K562 (cell line): ENCODE data around the gene HAUS3. TPM values are rescaled to one million over a fixed set of nuclear protein-coding genes. Genes with fewer than 3 reads are reported as not detected.

Experiments
- CAMTA2 ChIP-seq: fragments of 250-450 bp; sonication (Bioruptor Pico); conservative IDR thresholded peaks from 2 replicates; pipeline ENCODE4 v1.5.1; 2022
- CBX5 ChIP-seq: IDR thresholded peaks from 2 replicates; pipeline ENCODE4 v1.6.1; 2014; ENCODE audit warnings: low read depth, borderline replicate concordance
- CREBBP ChIP-seq: IDR thresholded peaks from one replicate; pipeline ENCODE4 v1.6.1; 2012; ENCODE audit warnings: low read depth, mild to moderate bottlenecking, control low read depth, inconsistent platforms, low read length
- GTF2F1 ChIP-seq: IDR thresholded peaks from 2 replicates; pipeline ENCODE4 v1.6.1; 2011; ENCODE audit warnings: low read depth, low read length, improper control_type of control experiment
- MAFK ChIP-seq: IDR thresholded peaks from 2 replicates; pipeline ENCODE4 v1.6.1; 2011; ENCODE audit warnings: low read length, improper control_type of control experiment
- MYBL2 ChIP-seq, 2 experiments: fragments of 450-650 bp in 1 of 2; sonication (generic) in 1 of 2; formaldehyde crosslinking in 1 of 2; IDR thresholded peaks; 2 replicates each; pipeline versions ENCODE4 v1.6.1 to v1.8.1; 2017 to 2022; ENCODE audit warnings: borderline replicate concordance in 1 of 2, inconsistent platforms in 1 of 2, low read depth in 1 of 2, mild to moderate bottlenecking in 1 of 2, missing genetic modification reagents in 1 of 2, moderate library complexity in 1 of 2
- PML ChIP-seq: IDR thresholded peaks from 2 replicates; pipeline ENCODE4 v1.6.1; 2012; ENCODE audit warnings: low read length, inconsistent platforms
- POU5F1 ChIP-seq: fragments of 150-350 bp; IDR thresholded peaks from 2 replicates; pipeline ENCODE4 v1.6.1; 2014; ENCODE audit warnings: borderline replicate concordance, low read length, low read depth, mild to moderate bottlenecking; ENCODE audit not compliant: partially characterized antibody
- SNAPC5 ChIP-seq: fragments of 250-450 bp; sonication (Bioruptor Pico); IDR thresholded peaks from 2 replicates; pipeline ENCODE4 v1.8.0; 2021; ENCODE audit warnings: moderate library complexity, mild to moderate bottlenecking, inconsistent platforms
- TBP ChIP-seq: optimal IDR thresholded peaks from 2 replicates; pipeline ENCODE3; 2011; ENCODE audit warnings: low read depth, low read length, improper control_type of control experiment
- ZFX ChIP-seq: sonication (generic); formaldehyde crosslinking; IDR thresholded peaks from 2 replicates; pipeline ENCODE4 v1.8.0; 2022; ENCODE audit warnings: mild to moderate bottlenecking, missing genetic modification reagents, moderate library complexity
- ZHX1 ChIP-seq: fragments of 150-350 bp; conservative IDR thresholded peaks from 2 replicates; pipeline ENCODE4 v1.6.1; 2014; ENCODE audit warnings: low read length
- ZNF57 ChIP-seq: fragments of 450-650 bp; formaldehyde crosslinking; IDR thresholded peaks from 2 replicates; pipeline ENCODE4 v1.4.0; 2020; ENCODE audit warnings: mild to moderate bottlenecking, moderate library complexity
- ZNF583 ChIP-seq: fragments of 250-450 bp; sonication (Bioruptor Pico); IDR thresholded peaks from 2 replicates; pipeline ENCODE4 v1.4.0; 2020
- ZNF589 ChIP-seq: fragments of 200-800 bp; sonication (Bioruptor generic); IDR thresholded peaks from 2 replicates; pipeline ENCODE4 v1.6.1; 2016; ENCODE audit warnings: low read depth, missing genetic modification characterization, missing compliant biosample characterization
- ZNF668 ChIP-seq: fragments of 250-450 bp; sonication (Bioruptor Pico); IDR thresholded peaks from 2 replicates; pipeline ENCODE4 v1.8.0; 2022; ENCODE audit warnings: mild to moderate bottlenecking, inconsistent platforms
- polyA plus RNA-seq, 8 experiments: library from polyadenylated mRNA; depleted of rRNA in 4 of 8; stranded (reverse) in 5 of 8; unstranded in 3 of 8; fragments of >200 nt; fragmentation: Nextera tagmentation in 2 of 8; fragmentation: Illumina TruSeq in 1 of 8; extraction: Ambion mirVana in 2 of 8; extraction: Trizol in 1 of 8; gene quantifications; 2 replicates each; pipeline versions ENCODE4 v1.2.1 to v1.2.3, GENCODE V29; 2011 to 2014; ENCODE audit warnings: inconsistent platforms in 1 of 8, missing spikeins in 1 of 8
- total RNA-seq, 7 experiments: library from RNA; depleted of rRNA in 6 of 7; stranded (reverse); fragments of >200 nt in 6 of 7; fragmentation: Illumina TruSeq in 2 of 7; extraction: Trizol in 2 of 7; gene quantifications; 2 replicates each; pipeline versions ENCODE4 v1.2.1 to v1.2.3, GENCODE V29; 2011 to 2021; ENCODE audit warnings: low replicate concordance in 1 of 7
- TF ChIP-seq, protein P1 (sequence below): fragments of 150-350 bp; IDR thresholded peaks from 2 replicates; pipeline ENCODE4 v1.6.1; 2014; ENCODE audit warnings: low read depth, mild to moderate bottlenecking, low read length, borderline replicate concordance
- TF ChIP-seq, protein P2 (sequence below), 2 experiments: fragments of 450-650 bp; IDR thresholded peaks; 2 replicates each; pipeline ENCODE4 v1.6.1; 2016

Gene HAUS3
- total and polyA plus RNA-seq, 9 of the 15 experiments (the other 6 are each of a cell fraction or from before 2014, with no cell fraction given): 8.9 to 25.7 (median 21.5) TPM

DNA sequence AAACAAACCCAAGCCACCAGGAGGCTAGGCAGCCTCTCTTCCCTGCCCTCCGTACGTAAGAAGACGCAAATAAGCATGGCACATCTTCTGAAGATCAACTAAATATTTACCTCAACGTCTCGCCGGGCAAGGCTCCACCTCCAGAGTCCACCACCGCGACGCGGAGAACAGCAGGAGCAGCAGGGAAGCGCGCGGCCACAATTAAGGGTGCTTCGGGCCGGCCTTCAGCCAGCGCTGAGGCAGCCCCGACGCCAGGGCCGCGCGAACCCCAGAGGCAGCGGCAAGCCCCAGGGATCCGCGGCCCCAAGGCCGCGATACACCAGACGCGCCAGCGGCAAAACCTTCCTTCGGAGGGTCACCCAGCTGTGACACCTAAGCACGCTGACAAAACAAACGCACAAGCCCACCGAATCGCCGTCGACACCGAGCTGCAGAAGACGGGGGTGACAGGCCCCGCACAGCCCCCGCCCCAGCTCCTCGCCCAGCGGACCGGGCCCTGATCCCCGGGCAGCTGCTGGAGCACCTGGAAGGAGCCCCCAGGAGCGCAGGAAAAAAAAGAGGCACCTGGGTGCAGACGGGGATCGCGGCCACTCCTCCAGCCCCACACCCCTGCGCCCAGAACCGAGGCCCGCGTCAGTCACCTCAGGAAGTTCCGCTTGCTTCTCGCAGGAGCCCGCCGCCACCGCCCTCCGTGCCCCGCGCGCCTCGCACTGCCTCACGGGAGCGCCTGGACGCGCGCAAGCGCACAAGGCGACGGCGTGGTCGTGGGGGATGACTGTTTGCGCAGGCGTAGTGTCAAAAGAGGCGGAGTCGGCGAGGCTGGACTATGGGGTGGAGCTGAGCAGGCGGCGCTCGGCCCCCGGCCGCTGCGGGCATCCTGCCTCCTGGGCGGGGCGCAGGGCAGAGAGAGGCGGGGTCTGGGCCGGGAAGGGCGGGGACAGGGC is at the start of gene HAUS3, which contains the start of gene POLN (continued):
- TF ChIP-seq ZHX1 (no peak), POU5F1 (peak; percentile 42), TBP (peak; percentile 61), ZNF668 (CRISPR knock-in tag) (no peak), CAMTA2 (CRISPR knock-in tag) (no peak), MAFK (no peak), ZNF583 (CRISPR knock-in tag) (no peak), CREBBP (no peak), SNAPC5 (CRISPR knock-in tag) (no peak), CBX5 (no peak), ZNF57 (CRISPR knock-in tag) (no peak), ZNF589 (no peak), MYBL2 (IDR thresholded peaks at IDR 0.05; ENCODE audit: low read depth) (no peak), MYBL2 (CRISPR knock-in tag; IDR thresholded peaks at IDR 0.05; ENCODE audit: borderline replicate concordance) (no peak), PML (peak; percentile 69; the same call in 1 of the 2 replicates), ZFX (CRISPR knock-in tag) (peak; percentile 95), GTF2F1 (no peak; the same call in 1 of the 2 replicates)
- TF ChIP-seq, protein P1, sequence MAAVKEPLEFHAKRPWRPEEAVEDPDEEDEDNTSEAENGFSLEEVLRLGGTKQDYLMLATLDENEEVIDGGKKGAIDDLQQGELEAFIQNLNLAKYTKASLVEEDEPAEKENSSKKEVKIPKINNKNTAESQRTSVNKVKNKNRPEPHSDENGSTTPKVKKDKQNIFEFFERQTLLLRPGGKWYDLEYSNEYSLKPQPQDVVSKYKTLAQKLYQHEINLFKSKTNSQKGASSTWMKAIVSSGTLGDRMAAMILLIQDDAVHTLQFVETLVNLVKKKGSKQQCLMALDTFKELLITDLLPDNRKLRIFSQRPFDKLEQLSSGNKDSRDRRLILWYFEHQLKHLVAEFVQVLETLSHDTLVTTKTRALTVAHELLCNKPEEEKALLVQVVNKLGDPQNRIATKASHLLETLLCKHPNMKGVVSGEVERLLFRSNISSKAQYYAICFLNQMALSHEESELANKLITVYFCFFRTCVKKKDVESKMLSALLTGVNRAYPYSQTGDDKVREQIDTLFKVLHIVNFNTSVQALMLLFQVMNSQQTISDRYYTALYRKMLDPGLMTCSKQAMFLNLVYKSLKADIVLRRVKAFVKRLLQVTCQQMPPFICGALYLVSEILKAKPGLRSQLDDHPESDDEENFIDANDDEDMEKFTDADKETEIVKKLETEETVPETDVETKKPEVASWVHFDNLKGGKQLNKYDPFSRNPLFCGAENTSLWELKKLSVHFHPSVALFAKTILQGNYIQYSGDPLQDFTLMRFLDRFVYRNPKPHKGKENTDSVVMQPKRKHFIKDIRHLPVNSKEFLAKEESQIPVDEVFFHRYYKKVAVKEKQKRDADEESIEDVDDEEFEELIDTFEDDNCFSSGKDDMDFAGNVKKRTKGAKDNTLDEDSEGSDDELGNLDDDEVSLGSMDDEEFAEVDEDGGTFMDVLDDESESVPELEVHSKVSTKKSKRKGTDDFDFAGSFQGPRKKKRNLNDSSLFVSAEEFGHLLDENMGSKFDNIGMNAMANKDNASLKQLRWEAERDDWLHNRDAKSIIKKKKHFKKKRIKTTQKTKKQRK: no peak
- TF ChIP-seq, protein P2, sequence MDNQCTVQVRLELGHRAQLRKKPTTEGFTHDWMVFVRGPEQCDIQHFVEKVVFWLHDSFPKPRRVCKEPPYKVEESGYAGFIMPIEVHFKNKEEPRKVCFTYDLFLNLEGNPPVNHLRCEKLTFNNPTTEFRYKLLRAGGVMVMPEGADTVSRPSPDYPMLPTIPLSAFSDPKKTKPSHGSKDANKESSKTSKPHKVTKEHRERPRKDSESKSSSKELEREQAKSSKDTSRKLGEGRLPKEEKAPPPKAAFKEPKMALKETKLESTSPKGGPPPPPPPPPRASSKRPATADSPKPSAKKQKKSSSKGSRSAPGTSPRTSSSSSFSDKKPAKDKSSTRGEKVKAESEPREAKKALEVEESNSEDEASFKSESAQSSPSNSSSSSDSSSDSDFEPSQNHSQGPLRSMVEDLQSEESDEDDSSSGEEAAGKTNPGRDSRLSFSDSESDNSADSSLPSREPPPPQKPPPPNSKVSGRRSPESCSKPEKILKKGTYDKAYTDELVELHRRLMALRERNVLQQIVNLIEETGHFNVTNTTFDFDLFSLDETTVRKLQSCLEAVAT (IDR thresholded peaks at IDR 0.05): 0 out of 4 replicates have a peak, but pooled peaks of 1 of the 2 experiments have one; percentile 31
